HepG2 (cell line): ENCODE measurements around the gene TPPP2.

Experiments
- ERF ChIP-seq: IDR thresholded peaks from 2 replicates; pipeline ENCODE4 v1.6.1; 2018; ENCODE audit warnings: missing biosample characterization, missing genetic modification reagents
- FOXO1 ChIP-seq: sonication (generic); formaldehyde crosslinking; IDR thresholded peaks from 2 replicates; pipeline ENCODE4 v1.4.0; 2020; ENCODE audit warnings: missing genetic modification reagents
- MAZ ChIP-seq, 2 experiments: sonication (generic) in 1 of 2; formaldehyde crosslinking in 1 of 2; IDR thresholded peaks; 2 replicates each; pipeline versions ENCODE4 v1.5.0 to v1.6.1; 2012 to 2020; ENCODE audit warnings: low read depth in 2 of 2, mild to moderate bottlenecking in 2 of 2, borderline replicate concordance in 1 of 2, improper control_type of control experiment in 1 of 2, low read length in 1 of 2, missing genetic modification reagents in 1 of 2, moderate library complexity in 1 of 2
- RAD21 ChIP-seq: fragments of 450-650 bp; formaldehyde crosslinking; IDR thresholded peaks from 2 replicates; pipeline ENCODE4 v1.5.0; 2020; ENCODE audit warnings: mild to moderate bottlenecking
- TARDBP ChIP-seq: sonication (generic); formaldehyde crosslinking; IDR thresholded peaks from 2 replicates; pipeline ENCODE4 v1.8.0; 2022; ENCODE audit warnings: mild to moderate bottlenecking, missing genetic modification reagents
- ZBTB8A ChIP-seq: sonication (generic); formaldehyde crosslinking; IDR thresholded peaks from 2 replicates; pipeline ENCODE4 v1.4.0; 2020; ENCODE audit warnings: mild to moderate bottlenecking, low read depth, missing genetic modification reagents, borderline replicate concordance
- ZNF703 ChIP-seq: sonication (generic); formaldehyde crosslinking; IDR thresholded peaks from 2 replicates; pipeline ENCODE4 v1.5.1; 2020; ENCODE audit warnings: missing genetic modification reagents, mild to moderate bottlenecking, moderate library complexity, borderline replicate concordance
- ZNF709 ChIP-seq: sonication (generic); formaldehyde crosslinking; IDR thresholded peaks from 2 replicates; pipeline ENCODE4 v1.5.0; 2020; ENCODE audit warnings: mild to moderate bottlenecking, missing genetic modification reagents
- ZSCAN30 ChIP-seq: sonication (generic); formaldehyde crosslinking; IDR thresholded peaks from 2 replicates; pipeline ENCODE4 v1.5.0; 2020; ENCODE audit warnings: mild to moderate bottlenecking, missing genetic modification reagents
- TF ChIP-seq, protein P1 (sequence below): sonication (generic); formaldehyde crosslinking; IDR thresholded peaks from 2 replicates; pipeline ENCODE4 v1.8.1; 2023; ENCODE audit warnings: mild to moderate bottlenecking, missing genetic modification reagents
- TF ChIP-seq, protein P2 (sequence below): IDR thresholded peaks from 2 replicates; pipeline ENCODE4 v1.6.1; 2016; ENCODE audit warnings: low read depth, control low read depth

DNA sequence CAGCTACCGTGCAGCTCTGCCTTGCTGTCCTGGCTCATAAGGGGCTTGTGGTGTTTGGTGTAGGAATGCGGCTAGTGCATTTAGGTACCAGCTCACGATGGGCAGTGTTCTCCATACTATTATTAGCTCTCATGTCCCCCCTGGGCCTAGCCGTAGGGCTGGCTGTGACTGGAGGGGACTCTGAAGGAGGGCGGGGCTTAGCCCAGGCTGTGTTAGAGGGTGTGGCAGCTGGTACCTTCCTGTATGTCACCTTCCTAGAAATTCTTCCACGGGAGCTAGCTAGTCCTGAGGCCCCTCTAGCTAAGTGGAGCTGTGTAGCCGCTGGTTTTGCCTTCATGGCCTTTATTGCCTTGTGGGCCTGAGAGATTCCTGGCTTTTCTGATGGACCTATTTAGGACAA is 28.8 kb upstream of the TPPP2 start:
- TF ChIP-seq ZBTB8A (CRISPR knock-in tag) (no peak), MAZ (IDR thresholded peaks at IDR 0.05; ENCODE audit: borderline replicate concordance, low read depth, low read length) (no peak), MAZ (CRISPR knock-in tag; IDR thresholded peaks at IDR 0.05; ENCODE audit: low read depth) (no peak), FOXO1 (no peak), ZNF703 (CRISPR knock-in tag) (no peak), ZNF709 (CRISPR knock-in tag) (no peak), ZSCAN30 (CRISPR knock-in tag) (no peak), RAD21 (CRISPR knock-in tag) (no peak), TARDBP (no peak), ERF (CRISPR knock-in tag) (no peak)
- TF ChIP-seq, protein P1, sequence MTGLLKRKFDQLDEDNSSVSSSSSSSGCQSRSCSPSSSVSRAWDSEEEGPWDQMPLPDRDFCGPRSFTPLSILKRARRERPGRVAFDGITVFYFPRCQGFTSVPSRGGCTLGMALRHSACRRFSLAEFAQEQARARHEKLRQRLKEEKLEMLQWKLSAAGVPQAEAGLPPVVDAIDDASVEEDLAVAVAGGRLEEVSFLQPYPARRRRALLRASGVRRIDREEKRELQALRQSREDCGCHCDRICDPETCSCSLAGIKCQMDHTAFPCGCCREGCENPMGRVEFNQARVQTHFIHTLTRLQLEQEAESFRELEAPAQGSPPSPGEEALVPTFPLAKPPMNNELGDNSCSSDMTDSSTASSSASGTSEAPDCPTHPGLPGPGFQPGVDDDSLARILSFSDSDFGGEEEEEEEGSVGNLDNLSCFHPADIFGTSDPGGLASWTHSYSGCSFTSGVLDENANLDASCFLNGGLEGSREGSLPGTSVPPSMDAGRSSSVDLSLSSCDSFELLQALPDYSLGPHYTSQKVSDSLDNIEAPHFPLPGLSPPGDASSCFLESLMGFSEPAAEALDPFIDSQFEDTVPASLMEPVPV (CRISPR knock-in tag) = no peak
- TF ChIP-seq, protein P2, sequence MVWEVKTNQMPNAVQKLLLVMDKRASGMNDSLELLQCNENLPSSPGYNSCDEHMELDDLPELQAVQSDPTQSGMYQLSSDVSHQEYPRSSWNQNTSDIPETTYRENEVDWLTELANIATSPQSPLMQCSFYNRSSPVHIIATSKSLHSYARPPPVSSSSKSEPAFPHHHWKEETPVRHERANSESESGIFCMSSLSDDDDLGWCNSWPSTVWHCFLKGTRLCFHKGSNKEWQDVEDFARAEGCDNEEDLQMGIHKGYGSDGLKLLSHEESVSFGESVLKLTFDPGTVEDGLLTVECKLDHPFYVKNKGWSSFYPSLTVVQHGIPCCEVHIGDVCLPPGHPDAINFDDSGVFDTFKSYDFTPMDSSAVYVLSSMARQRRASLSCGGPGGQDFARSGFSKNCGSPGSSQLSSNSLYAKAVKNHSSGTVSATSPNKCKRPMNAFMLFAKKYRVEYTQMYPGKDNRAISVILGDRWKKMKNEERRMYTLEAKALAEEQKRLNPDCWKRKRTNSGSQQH (CRISPR knock-in tag) = no peak
